Stimulated activated CD8-positive, alpha-beta memory T cell treated with anti-CD3 and anti-CD28 coated beads, Interleukin-15, amount 100 ng/mL, for 4 hours (primary cell): Measurements from ENCODE around the gene SEBOX.
A peak's percentile ranks its signal among the peaks of the same experiment; 100 is the strongest.

Source experiments
- DNase-seq, 2 donors: peaks; one replicate each; pipeline ENCODE4 v3.0.0-alpha.2; 2020; ENCODE audit warnings: low read depth in 2 of 2

SEBOX gene

GRCh38 chr17:28394337-28395116, 29.5 kb upstream of the SEBOX start:
- no peak for DNase-seq

GRCh38 chr17:28392491-28392890, 27.5 kb upstream of the SEBOX start:
- no peak for DNase-seq

GRCh38 chr17:28391401-28391800, 26.4 kb upstream of the SEBOX start:
- no peak for DNase-seq

- DNase-seq: no peak
Observed at GRCh38 chr17:28390984-28391383, 26.0 kb upstream of the SEBOX start.

GRCh38 chr17:28390563-28390962, 25.6 kb upstream of the SEBOX start:
- DNase-seq: no peak

GRCh38 chr17:28390141-28390540, 25.1 kb upstream of the SEBOX start:
- DNase-seq: no peak

- no peak for DNase-seq
Observed at GRCh38 chr17:28388106-28388505, 23.1 kb upstream of the SEBOX start.

- DNase-seq: no peak
Observed at GRCh38 chr17:28386391-28386790, 21.4 kb upstream of the SEBOX start.

- no peak for DNase-seq
Observed at GRCh38 chr17:28385406-28385805, 20.4 kb upstream of the SEBOX start.

- no peak for DNase-seq
Observed at GRCh38 chr17:28385037-28385400, 20.0 kb upstream of the SEBOX start.

- peak; percentile 16 to 32 for DNase-seq
Observed at GRCh38 chr17:28384281-28385036, 19.5 kb upstream of the SEBOX start.

- no peak for DNase-seq
Observed at GRCh38 chr17:28381141-28381825, 16.3 kb upstream of the SEBOX start.

GRCh38 chr17:28379814-28380801, 15.1 kb upstream of the SEBOX start:
- DNase-seq: no peak

GRCh38 chr17:28372945-28373274, 7.9 kb upstream of the SEBOX start:
- DNase-seq: no peak

- DNase-seq: no peak
Observed at GRCh38 chr17:28372203-28372944, 7.4 kb upstream of the SEBOX start.

- peak; percentile 70 to 71 for DNase-seq
Observed at GRCh38 chr17:28371245-28372202, 6.5 kb upstream of the SEBOX start, which contains the start of gene SARM1. Gene SARM1 (plus strand): TSS chr17:28371694. CDS start chr17:28372033, 339 bp downstream.

GRCh38 chr17:28370744-28371103, 5.7 kb upstream of the SEBOX start:
- no peak for DNase-seq

GRCh38 chr17:28370035-28370743, 5.2 kb upstream of the SEBOX start, which contains the start of gene VTN:
Gene VTN (minus strand): TSS chr17:28370307. CDS start chr17:28370203, 104 bp downstream.
- DNase-seq: no peak

GRCh38 chr17:28369684-28370034, 4.7 kb upstream of the SEBOX start:
- DNase-seq: no peak
